HepG2 (cell line): ENCODE results near the gene AP1S3. TPM values are rescaled to one million over a fixed set of nuclear protein-coding genes. Genes with fewer than 3 reads are reported as not detected.
A peak's percentile ranks its signal among the peaks of the same experiment; 100 is the strongest.

Experiments used
- BORCS8-MEF2B ChIP-seq: sonication (generic); formaldehyde crosslinking; IDR thresholded peaks from 2 replicates; pipeline ENCODE4 v1.8.0; 2022; ENCODE audit warnings: mild to moderate bottlenecking, missing genetic modification reagents
- DMAP1 ChIP-seq: IDR thresholded peaks from 2 replicates; pipeline ENCODE4 v1.6.1; 2016
- FOXO1 ChIP-seq: sonication (generic); formaldehyde crosslinking; IDR thresholded peaks from 2 replicates; pipeline ENCODE4 v1.4.0; 2020; ENCODE audit warnings: missing genetic modification reagents
- GATAD1 ChIP-seq: IDR thresholded peaks from 2 replicates; pipeline ENCODE4 v1.6.1; 2016; ENCODE audit warnings: missing genetic modification reagents, missing compliant biosample characterization
- HES4 ChIP-seq: sonication (generic); formaldehyde crosslinking; IDR thresholded peaks from 2 replicates; pipeline ENCODE4 v1.9.0; 2021; ENCODE audit warnings: mild to moderate bottlenecking, missing genetic modification reagents, borderline replicate concordance
- HOXA5 ChIP-seq: sonication (generic); formaldehyde crosslinking; IDR thresholded peaks from 2 replicates; pipeline ENCODE4 v1.4.0; 2020; ENCODE audit warnings: missing genetic modification reagents
- KLF15 ChIP-seq: sonication (generic); formaldehyde crosslinking; IDR thresholded peaks from 2 replicates; pipeline ENCODE4 v1.8.1; 2023; ENCODE audit warnings: borderline replicate concordance, mild to moderate bottlenecking, inconsistent platforms, missing genetic modification reagents, mixed read lengths
- MYC ChIP-seq: sonication (generic); formaldehyde crosslinking; IDR thresholded peaks from 2 replicates; pipeline ENCODE4 v1.9.0; 2021; ENCODE audit warnings: missing genetic modification reagents, borderline replicate concordance
- MYNN ChIP-seq: sonication (generic); formaldehyde crosslinking; IDR thresholded peaks from 2 replicates; pipeline ENCODE4 v1.4.0; 2020; ENCODE audit warnings: mild to moderate bottlenecking, low read depth, missing genetic modification reagents
- NFAT5 ChIP-seq: sonication (generic); formaldehyde crosslinking; IDR thresholded peaks from 2 replicates; pipeline ENCODE4 v1.4.0; 2020; ENCODE audit warnings: missing genetic modification reagents
- SAFB2 ChIP-seq: sonication (generic); formaldehyde crosslinking; IDR thresholded peaks from 2 replicates; pipeline ENCODE4 v1.5.1; 2020; ENCODE audit warnings: missing genetic modification reagents, low read depth, mild to moderate bottlenecking, borderline replicate concordance
- SAP130 ChIP-seq: IDR thresholded peaks from 2 replicates; pipeline ENCODE4 v1.6.1; 2016; ENCODE audit warnings: low read depth
- TFE3 ChIP-seq: IDR thresholded peaks from 2 replicates; pipeline ENCODE4 v1.6.1; 2016
- ZBTB1 ChIP-seq: sonication (generic); formaldehyde crosslinking; IDR thresholded peaks from 2 replicates; pipeline ENCODE4 v1.4.0; 2020; ENCODE audit warnings: missing genetic modification reagents, borderline replicate concordance
- ZNF235 ChIP-seq: sonication (generic); formaldehyde crosslinking; IDR thresholded peaks from 2 replicates; pipeline ENCODE4 v1.8.1; 2023; ENCODE audit warnings: mild to moderate bottlenecking, missing genetic modification reagents, borderline replicate concordance
- ZNF24 ChIP-seq: fragments of 450-650 bp; IDR thresholded peaks from 2 replicates; pipeline ENCODE4 v1.6.1; 2017; ENCODE audit warnings: antibody characterized with exemption, mild to moderate bottlenecking
- ZNF333 ChIP-seq: sonication (generic); formaldehyde crosslinking; IDR thresholded peaks from 2 replicates; pipeline ENCODE4 v1.4.0; 2020; ENCODE audit warnings: mild to moderate bottlenecking, missing genetic modification reagents, borderline replicate concordance
- ZNF451 ChIP-seq: sonication (generic); formaldehyde crosslinking; IDR thresholded peaks from 2 replicates; pipeline ENCODE4 v1.5.0; 2020; ENCODE audit warnings: mild to moderate bottlenecking, missing genetic modification reagents
- ZNF782 ChIP-seq: sonication (generic); formaldehyde crosslinking; IDR thresholded peaks from 2 replicates; pipeline ENCODE4 v1.4.0; 2020; ENCODE audit warnings: missing genetic modification reagents, mild to moderate bottlenecking, borderline replicate concordance
- polyA plus RNA-seq, 8 experiments: library from polyadenylated mRNA; depleted of rRNA in 3 of 8; stranded (reverse) in 7 of 8; unstranded in 1 of 8; fragments of >200 nt; fragmentation: Illumina TruSeq in 4 of 8; extraction: Trizol in 4 of 8; gene quantifications; 2 replicates each; pipeline versions ENCODE4 v1.2.1 to v1.2.3, GENCODE V29; 2011 to 2016; ENCODE audit warnings: low read depth in 4 of 8, missing spikeins in 1 of 8, mixed read lengths in 1 of 8; ENCODE audit not compliant: insufficient read depth in 1 of 8
- total RNA-seq, 5 experiments: library from RNA; depleted of rRNA; stranded (reverse); fragments of >200 nt; fragmentation: Illumina TruSeq; extraction: Trizol; gene quantifications; 2 replicates each; pipeline ENCODE4 v1.2.3, GENCODE V29; 2016; ENCODE audit warnings: low read depth in 1 of 5
- TF ChIP-seq, protein P1 (sequence below): sonication (generic); formaldehyde crosslinking; IDR thresholded peaks from 2 replicates; pipeline ENCODE4 v1.8.1; 2022; ENCODE audit warnings: low read depth, mild to moderate bottlenecking, missing genetic modification reagents

Gene AP1S3
- total and polyA plus RNA-seq, 2 of the 13 experiments (the other 11 are each of a cell fraction or from before 2014, with no cell fraction given): 3.0 to 16.3 TPM

- 0 out of 2 replicates have a peak, but pooled peaks have one; percentile 48 for TF ChIP-seq ZBTB1
- peak; percentile 60; the same call in 1 of the 2 replicates for TF ChIP-seq SAFB2 (CRISPR knock-in tag)
- peak; percentile 63; the same call in 1 of the 2 replicates for TF ChIP-seq MYC (CRISPR knock-in tag)
- TF ChIP-seq SAP130: peak; percentile 53
- TF ChIP-seq ZNF333 (CRISPR knock-in tag): peak; percentile 84
- TF ChIP-seq GATAD1 (CRISPR knock-in tag): 0 out of 2 replicates have a peak, but pooled peaks have one; percentile 40
- TF ChIP-seq HOXA5 (CRISPR knock-in tag): no peak
- TF ChIP-seq DMAP1: peak; percentile 53; the same call in 1 of the 2 replicates
- 0 out of 2 replicates have a peak, but pooled peaks have one; percentile 18 for TF ChIP-seq ZNF782 (CRISPR knock-in tag)
- TF ChIP-seq TFE3: 0 out of 2 replicates have a peak, but pooled peaks have one; percentile 12
- TF ChIP-seq, protein P1, sequence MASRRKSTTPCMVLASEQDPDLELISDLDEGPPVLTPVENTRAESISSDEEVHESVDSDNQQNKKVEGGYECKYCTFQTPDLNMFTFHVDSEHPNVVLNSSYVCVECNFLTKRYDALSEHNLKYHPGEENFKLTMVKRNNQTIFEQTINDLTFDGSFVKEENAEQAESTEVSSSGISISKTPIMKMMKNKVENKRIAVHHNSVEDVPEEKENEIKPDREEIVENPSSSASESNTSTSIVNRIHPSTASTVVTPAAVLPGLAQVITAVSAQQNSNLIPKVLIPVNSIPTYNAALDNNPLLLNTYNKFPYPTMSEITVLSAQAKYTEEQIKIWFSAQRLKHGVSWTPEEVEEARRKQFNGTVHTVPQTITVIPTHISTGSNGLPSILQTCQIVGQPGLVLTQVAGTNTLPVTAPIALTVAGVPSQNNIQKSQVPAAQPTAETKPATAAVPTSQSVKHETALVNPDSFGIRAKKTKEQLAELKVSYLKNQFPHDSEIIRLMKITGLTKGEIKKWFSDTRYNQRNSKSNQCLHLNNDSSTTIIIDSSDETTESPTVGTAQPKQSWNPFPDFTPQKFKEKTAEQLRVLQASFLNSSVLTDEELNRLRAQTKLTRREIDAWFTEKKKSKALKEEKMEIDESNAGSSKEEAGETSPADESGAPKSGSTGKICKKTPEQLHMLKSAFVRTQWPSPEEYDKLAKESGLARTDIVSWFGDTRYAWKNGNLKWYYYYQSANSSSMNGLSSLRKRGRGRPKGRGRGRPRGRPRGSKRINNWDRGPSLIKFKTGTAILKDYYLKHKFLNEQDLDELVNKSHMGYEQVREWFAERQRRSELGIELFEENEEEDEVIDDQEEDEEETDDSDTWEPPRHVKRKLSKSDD (CRISPR knock-in tag): no peak
- no peak for TF ChIP-seq NFAT5 (CRISPR knock-in tag)
- peak; percentile 51; the same call in 1 of the 2 replicates for TF ChIP-seq BORCS8-MEF2B (CRISPR knock-in tag)
- TF ChIP-seq FOXO1 (CRISPR knock-in tag): no peak
- TF ChIP-seq ZNF24: 0 out of 2 replicates have a peak, but pooled peaks have one; percentile 66
- TF ChIP-seq HES4 (CRISPR knock-in tag): peak; percentile 48; the same call in 1 of the 2 replicates
- no peak for TF ChIP-seq KLF15
- TF ChIP-seq ZNF235 (CRISPR knock-in tag): peak; percentile 35; the same call in 1 of the 2 replicates
- TF ChIP-seq ZNF451 (CRISPR knock-in tag): peak; percentile 61; the same call in 1 of the 2 replicates
- 0 out of 2 replicates have a peak, but pooled peaks have one; percentile 12 for TF ChIP-seq MYNN (CRISPR knock-in tag)
These were observed at the start of gene AP1S3 (continued) for GRCh38 chr2:223837287-223838061.
